Heart left ventricle (tissue), 16 donors: ENCODE results near the gene PIR. TPM values are rescaled to one million over a fixed set of nuclear protein-coding genes. Genes with fewer than 3 reads are reported as not detected.

Source experiments
- ATAC-seq, 4 donors: fragments of 200-7000 bp; cut with Tn5 transposase; one replicate each; pipeline ENCODE4 v1.9.1; 2020 to 2022; ENCODE audit warnings: moderate library complexity in 4 of 4, mild to moderate bottlenecking in 3 of 4, moderate number of reproducible peaks in 1 of 4
- DNase-seq, 5 donors: peaks; one replicate each; pipeline ENCODE4 v3.0.0-alpha.2; 2020
- H3K27ac ChIP-seq, 12 donors: fragments of 200-600 bp; sonication (generic) in 4 of 12; one replicate each; pipeline versions ENCODE4 v1.5.0 to v1.8.0; 2016 to 2022; ENCODE audit warnings: mild to moderate bottlenecking in 2 of 12
- H3K27me3 ChIP-seq, 9 donors: fragments of 200-600 bp; sonication (generic) in 2 of 9; one replicate each; pipeline versions ENCODE4 v1.5.1 to v1.8.0; 2016 to 2022; ENCODE audit warnings: mild to moderate bottlenecking in 3 of 9
- H3K36me3 ChIP-seq, 9 donors: fragments of 200-600 bp; sonication (generic) in 2 of 9; one replicate each; pipeline versions ENCODE4 v1.5.0 to v1.8.0; 2018 to 2022; ENCODE audit warnings: mild to moderate bottlenecking in 2 of 9
- H3K4me1 ChIP-seq, 12 donors: fragments of 200-600 bp; sonication (generic) in 4 of 12; one replicate each; pipeline versions ENCODE4 v1.5.0 to v1.8.0; 2016 to 2022; ENCODE audit warnings: mild to moderate bottlenecking in 3 of 12
- H3K4me3 ChIP-seq, 12 donors: fragments of 200-600 bp; sonication (generic) in 4 of 12; one replicate each; pipeline versions ENCODE4 v1.5.0 to v1.8.0; 2017 to 2022; ENCODE audit warnings: mild to moderate bottlenecking in 9 of 12, moderate library complexity in 4 of 12
- H3K9me3 ChIP-seq, 12 donors: fragments of 200-600 bp; sonication (generic) in 4 of 12; one replicate each; pipeline versions ENCODE4 v1.5.0 to v1.8.0; 2016 to 2022; ENCODE audit warnings: mild to moderate bottlenecking in 1 of 12
- POLR2A ChIP-seq, 2 donors: fragments of 450-650 bp; IDR thresholded peaks; one replicate each; pipeline ENCODE4 v1.6.1; 2017; ENCODE audit warnings: antibody characterized with exemption in 2 of 2, mild to moderate bottlenecking in 2 of 2, moderate library complexity in 2 of 2
- WGBS, 4 donors: extraction: QIAGEN DNeasy Blood & Tissue Kit in 2 of 4; methylation state at CpG; one replicate each; pipeline versions ENCODE4 v1.1.5 to v1.1.7; 2013 to 2018; 5-methylcytosine and 5-hydroxymethylcytosine counted together
- intact Hi-C, 10 donors: fragments of 100-400 bp; cut with DNase I; formaldehyde crosslinking; loops; one replicate each; pipeline versions ENCODE4 v1.11.1 to v1.14.2; 2022
- polyA plus RNA-seq, 2 donors: library from polyadenylated mRNA; stranded (reverse); fragments of 200-250 nt; gene quantifications; one replicate each; pipeline ENCODE4 v1.2.3, GENCODE V29; 2013
- total RNA-seq, 9 donors: library from RNA; depleted of rRNA in 2 of 9; stranded (reverse); fragments of >200 nt in 2 of 9; fragmentation: NEBNext Ultra II Directional in 3 of 9; extraction: Animal tissue kit (Norgen Biotek cat#: 25700) in 3 of 9; gene quantifications; one replicate each; pipeline versions ENCODE4 v1.1.0 to v1.2.4, GENCODE V29; 2016 to 2023
- TF ChIP-seq, protein P1 (sequence below), 12 donors: fragments of 200-600 bp; sonication (generic) in 4 of 12; IDR thresholded peaks; one replicate each; pipeline versions ENCODE4 v1.5.0 to v1.8.0; 2018 to 2022; ENCODE audit warnings: antibody characterized with exemption in 12 of 12, mild to moderate bottlenecking in 5 of 12
- donor health status: ischemic (EF 13 %, LVEDD 7.1; RV severe dilation, severe dysfunction).
- donor health status: healthy with polysubstance abuse.
- donor health status: DM: no; HTN: yes; CAD: no.
- donor health status: DM: no; HTN: no; CAD: no.
- donor health status: ischemic (EF 25% LVEDD 6.9; RV normal size, moderate dysfunction).
- donor health status: ischemic (EF 25% LVEDD 5.7; RV mildly dilated, moderate dysfunction).
- donor health status: healthy.
- donor health status: DM: yes; HTN: yes; CAD: no.
- donor health status: ischemic (EF 35%, LVEDD 5.7; RV mildly dilated, moderate dysfunction).
- donor health status: nonischemic (EF 11% LVEDD 7.7; RV severe dilation, severe dysfunction).
- donor health status: DM: yes; HTN: yes; CAD: no.
- donor health status: PGD.
- donor health status: ischemic (EF 29% LVEDD 5.4; RV normal size, mild dysfunction).
- donor health status: nonischemic (EF 23%, LVEDD 6.1; RV moderate dilation, normal function).

The PIR gene
- total and polyA plus RNA-seq, 11 donors: 6.9 to 19.9 (median 11.3) TPM

DNA sequence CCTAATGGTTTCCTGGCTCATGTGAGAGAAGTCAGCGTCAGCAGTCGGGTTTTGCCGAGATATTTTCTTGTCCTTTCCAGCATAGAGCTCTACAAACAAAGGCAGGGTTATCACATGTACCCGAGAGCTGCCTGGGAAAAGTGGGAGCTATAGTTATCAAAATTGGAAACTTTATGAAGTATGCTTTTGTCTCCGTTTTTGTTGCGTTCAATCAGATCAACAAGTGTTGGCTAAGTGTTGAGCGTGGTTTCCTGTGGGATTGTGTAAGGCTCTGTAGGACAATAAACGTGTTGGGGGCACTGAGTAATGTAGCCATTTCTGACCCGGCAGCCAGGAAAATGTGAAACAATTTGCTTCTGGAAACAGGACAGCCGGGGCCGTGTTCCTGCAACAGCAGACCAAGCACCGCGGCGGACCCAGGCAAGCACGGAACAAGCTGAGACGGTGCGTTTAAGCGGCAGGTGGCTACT lies 7.4 kb upstream of the PIR start, which contains the start of gene BMX:
TSS of gene BMX (plus strand) at position 311 of the 470 bp plus-strand sequence. CDS start 7,547 bp downstream, outside the sequence.
- peaks cover 0 to 8% (median 0%) of the 10 kb centered on the region in 12 donors for H3K4me1 ChIP-seq
- peak within 1 kb of the TSS in 8 of 12 donors; percentile 1 to 64 (median 46) for H3K27ac ChIP-seq
- H3K27me3 ChIP-seq: peaks cover 0 to 35% (median 0%) of the 10 kb centered on the region in 9 donors
- intact Hi-C loops: no loop called here
- DNase-seq (peak in 3 of 5 donors; percentile 30 to 33 (median 32)), ATAC-seq (peak; percentile 51 to 86 (median 64))
- no peaks in the 10 kb centered on the region for H3K9me3 ChIP-seq
- 46 to 68% (median 58%) methylated on average over 18 of the region's 18 CpGs for WGBS, 4 donors
- H3K36me3 ChIP-seq: no peaks in the 10 kb centered on the region
- H3K4me3 ChIP-seq: peak within 1 kb of the TSS in 8 of 12 donors; percentile 14 to 37 (median 29)
- no peak for TF ChIP-seq POLR2A (IDR thresholded peaks at IDR 0.05)
- TF ChIP-seq, protein P1, sequence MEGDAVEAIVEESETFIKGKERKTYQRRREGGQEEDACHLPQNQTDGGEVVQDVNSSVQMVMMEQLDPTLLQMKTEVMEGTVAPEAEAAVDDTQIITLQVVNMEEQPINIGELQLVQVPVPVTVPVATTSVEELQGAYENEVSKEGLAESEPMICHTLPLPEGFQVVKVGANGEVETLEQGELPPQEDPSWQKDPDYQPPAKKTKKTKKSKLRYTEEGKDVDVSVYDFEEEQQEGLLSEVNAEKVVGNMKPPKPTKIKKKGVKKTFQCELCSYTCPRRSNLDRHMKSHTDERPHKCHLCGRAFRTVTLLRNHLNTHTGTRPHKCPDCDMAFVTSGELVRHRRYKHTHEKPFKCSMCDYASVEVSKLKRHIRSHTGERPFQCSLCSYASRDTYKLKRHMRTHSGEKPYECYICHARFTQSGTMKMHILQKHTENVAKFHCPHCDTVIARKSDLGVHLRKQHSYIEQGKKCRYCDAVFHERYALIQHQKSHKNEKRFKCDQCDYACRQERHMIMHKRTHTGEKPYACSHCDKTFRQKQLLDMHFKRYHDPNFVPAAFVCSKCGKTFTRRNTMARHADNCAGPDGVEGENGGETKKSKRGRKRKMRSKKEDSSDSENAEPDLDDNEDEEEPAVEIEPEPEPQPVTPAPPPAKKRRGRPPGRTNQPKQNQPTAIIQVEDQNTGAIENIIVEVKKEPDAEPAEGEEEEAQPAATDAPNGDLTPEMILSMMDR (IDR thresholded peaks at IDR 0.05): no peak

DNA sequence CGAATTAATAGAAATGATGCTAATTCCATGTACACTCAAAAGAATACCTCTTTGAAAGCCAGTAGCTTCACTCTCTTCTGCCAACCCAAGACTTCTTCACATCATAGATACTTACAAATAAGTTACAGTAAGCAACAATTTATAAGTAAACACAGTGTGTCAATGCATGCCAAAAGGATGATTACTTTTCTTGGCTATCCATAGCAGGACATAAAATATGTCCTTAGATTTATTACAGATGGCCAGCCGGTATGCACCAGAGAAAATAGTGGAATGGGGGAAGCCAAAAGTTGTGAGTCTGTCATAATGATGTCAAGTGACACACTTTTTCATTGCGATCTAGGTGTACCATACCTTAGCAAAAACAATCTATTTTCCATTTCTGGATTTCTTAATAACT lies 6.8 kb upstream of the PIR start:
- DNase-seq: no peak
- Histone ChIP-seq H3K4me1 (peaks cover 0 to 8% (median 0%) of the 10 kb centered on the region in 12 donors), H3K27me3 (peaks cover 0 to 30% (median 0%) of the 10 kb centered on the region in 9 donors), H3K27ac (peak overlapping the region in 6 of 12 donors; percentile 1 to 64 (median 40)), H3K36me3 (no peaks in the 10 kb centered on the region), H3K9me3 (no peaks in the 10 kb centered on the region), H3K4me3 (no peak overlapping the region)
- WGBS, 4 donors: 73 to 88% (median 79%) methylated on average over 3 of the region's 3 CpGs
- intact Hi-C loops: loop anchor here in 9 of 10 donors (2.0 to 10.0 kb wide), 7 partner anchors 62 to 155 kb away; no protein-coding TSS in a partner anchor
- TF ChIP-seq POLR2A (IDR thresholded peaks at IDR 0.05): no peak
- TF ChIP-seq, protein P1 (IDR thresholded peaks at IDR 0.05): no peak
- no peak for ATAC-seq

DNA sequence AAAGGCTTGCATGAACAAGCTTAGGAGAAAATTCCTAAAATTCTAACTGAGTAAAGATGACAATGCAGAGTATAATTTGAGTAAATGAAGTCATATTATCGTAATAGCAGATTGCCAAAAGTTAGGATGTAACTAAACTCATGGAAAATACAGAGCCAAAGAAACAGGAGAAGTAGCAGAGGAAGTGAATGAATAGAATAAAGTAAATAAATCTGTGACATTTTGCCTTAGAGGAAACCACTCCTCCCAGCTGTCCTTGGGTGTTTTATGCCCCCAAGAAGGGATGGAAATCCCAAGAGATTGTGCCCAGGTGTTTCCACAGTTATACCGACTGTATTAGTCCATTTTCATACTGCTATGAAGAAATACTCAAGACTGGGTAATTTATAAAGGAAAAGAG lies 5.6 kb upstream of the PIR start:
- H3K4me1 ChIP-seq: peaks cover 0 to 10% (median 0%) of the 10 kb centered on the region in 12 donors
- H3K27me3 ChIP-seq: peaks cover 0 to 29% (median 0%) of the 10 kb centered on the region in 9 donors
- ATAC-seq: no peak
- intact Hi-C loops: loop anchor here in 9 of 10 donors (1.0 to 10.0 kb wide), 8 partner anchors 64 to 156 kb away; no protein-coding TSS in a partner anchor
- H3K9me3 ChIP-seq: no peaks in the 10 kb centered on the region
- no peak overlapping the region for H3K4me3 ChIP-seq
- 47 to 73% (median 65%) methylated on average over 2 of the region's 2 CpGs for WGBS, 4 donors
- no peaks in the 10 kb centered on the region for H3K36me3 ChIP-seq
- TF ChIP-seq, protein P1 (IDR thresholded peaks at IDR 0.05): no peak
- no peak for TF ChIP-seq POLR2A (IDR thresholded peaks at IDR 0.05)
- no peak for DNase-seq
- H3K27ac ChIP-seq: no peak overlapping the region

DNA sequence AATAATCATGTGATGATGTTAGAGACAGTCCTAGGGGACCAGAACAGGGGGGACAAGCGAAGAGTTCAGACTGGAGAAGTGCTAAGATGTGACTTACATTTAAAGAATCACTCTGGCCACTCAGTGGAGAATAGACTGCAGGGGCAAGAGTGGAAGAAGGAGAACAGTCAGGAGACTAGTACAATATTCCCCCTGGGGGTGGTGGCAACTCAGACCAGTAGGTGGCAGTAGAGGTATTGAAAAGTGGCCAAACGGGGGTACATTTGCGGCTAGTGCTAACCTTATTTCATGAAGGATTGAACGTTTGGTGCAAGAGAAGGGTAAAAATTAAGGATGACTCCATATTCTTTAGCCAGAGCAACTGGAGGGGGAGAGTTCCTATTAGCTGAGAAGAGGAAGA lies 4.7 kb upstream of the PIR start:
- Histone ChIP-seq H3K9me3 (no peaks in the 10 kb centered on the region), H3K36me3 (no peaks in the 10 kb centered on the region), H3K27ac (no peak overlapping the region), H3K4me3 (no peak overlapping the region), H3K27me3 (peaks cover 0 to 32% (median 0%) of the 10 kb centered on the region in 9 donors), H3K4me1 (peaks cover 0 to 13% (median 0%) of the 10 kb centered on the region in 12 donors)
- TF ChIP-seq POLR2A (IDR thresholded peaks at IDR 0.05): no peak
- TF ChIP-seq, protein P1 (IDR thresholded peaks at IDR 0.05): peak; percentile 39 to 63 (median 56)
- ATAC-seq: peak in 1 of 4 donors; percentile 36
- WGBS, 4 donors: 11 to 19% (median 17%) methylated on average over 4 of the region's 4 CpGs
- DNase-seq: peak in 3 of 5 donors; percentile 26 to 34 (median 33)
- intact Hi-C loops: loop anchor here in 9 of 10 donors (1.0 to 10.0 kb wide), 8 partner anchors 64 to 157 kb away; no protein-coding TSS in a partner anchor
